Loucy (cell line): ENCODE data around the gene UVSSA.
"Not testable (repeated sequence)": the region's sequence is repeated elsewhere in the genome, so short reads cannot be mapped to it uniquely, and the experiment has no call there.

Experiments
- H2AFZ ChIP-seq: fragments of 200-600 bp; sonication (generic); 2 replicates; pipeline ENCODE4 v1.6.0; 2016; ENCODE audit warnings: antibody characterized with exemption, mild to moderate bottlenecking, low read length, moderate library complexity
- H3F3A ChIP-seq: fragments of 200-600 bp; 2 replicates; pipeline ENCODE4 v1.6.0; 2016; ENCODE audit warnings: antibody characterized with exemption, low read depth, mild to moderate bottlenecking
- H3K27me3 ChIP-seq: fragments of 200-600 bp; sonication (generic); 2 replicates; pipeline ENCODE4 v1.6.1; 2014; ENCODE audit warnings: low read length, mild to moderate bottlenecking; ENCODE audit not compliant: insufficient read depth, poor library complexity, severe bottlenecking
- H3K36me3 ChIP-seq: fragments of 200-600 bp; sonication (generic); 2 replicates; pipeline ENCODE4 v1.6.1; 2016; ENCODE audit warnings: low read length; ENCODE audit not compliant: insufficient read depth
- H3K4me1 ChIP-seq: fragments of 200-600 bp; sonication (generic); 2 replicates; pipeline ENCODE4 v1.5.1; 2014; ENCODE audit warnings: low read length, mild to moderate bottlenecking; ENCODE audit not compliant: insufficient read depth, poor library complexity, severe bottlenecking
- H3K4me2 ChIP-seq: fragments of 200-600 bp; sonication (generic); 2 replicates; pipeline ENCODE4 v1.6.0; 2014; ENCODE audit warnings: antibody characterized with exemption, low read length, low read depth, mild to moderate bottlenecking; ENCODE audit not compliant: poor library complexity, severe bottlenecking
- H3K4me3 ChIP-seq: fragments of 200-600 bp; sonication (generic); 2 replicates; pipeline ENCODE4 v1.5.1; 2014; ENCODE audit warnings: low read length, mild to moderate bottlenecking, mixed read lengths; ENCODE audit not compliant: poor library complexity, severe bottlenecking
- H3K79me2 ChIP-seq: fragments of 200-600 bp; sonication (generic); 2 replicates; pipeline ENCODE4 v1.6.1; 2014; ENCODE audit warnings: low read length; ENCODE audit not compliant: insufficient read depth
- H3K9ac ChIP-seq: fragments of 200-600 bp; sonication (generic); 2 replicates; pipeline ENCODE4 v1.6.0; 2014; ENCODE audit warnings: mild to moderate bottlenecking, low read depth, low read length, moderate library complexity; ENCODE audit not compliant: poor library complexity, severe bottlenecking
- H3K9me2 ChIP-seq: fragments of 200-600 bp; sonication (generic); replicated peaks from 2 replicates; pipeline ENCODE4 v1.6.1; 2016; ENCODE audit warnings: low read depth, low read length, mixed read lengths
- H3K9me3 ChIP-seq: fragments of 200-600 bp; sonication (generic); 2 replicates; pipeline ENCODE4 v1.6.1; 2014; ENCODE audit warnings: mild to moderate bottlenecking, antibody characterized with exemption, low read length, low read depth; ENCODE audit not compliant: insufficient read depth
- H4K20me1 ChIP-seq: fragments of 200-600 bp; sonication (generic); 2 replicates; pipeline ENCODE4 v1.6.0; 2014; ENCODE audit warnings: antibody characterized with exemption, low read length, mild to moderate bottlenecking; ENCODE audit not compliant: insufficient read depth, poor library complexity, severe bottlenecking
- CTCF ChIP-seq: fragments of 200-600 bp; sonication (generic); conservative IDR thresholded peaks from 2 replicates; pipeline ENCODE4 v1.5.1; 2014; ENCODE audit warnings: mild to moderate bottlenecking, antibody characterized with exemption, low read length
- EZH2phosphoT487 ChIP-seq: fragments of 200-600 bp; IDR thresholded peaks from 2 replicates; pipeline ENCODE4 v1.6.1; 2018; ENCODE audit warnings: antibody characterized with exemption, mild to moderate bottlenecking, moderate library complexity, borderline replicate concordance

UVSSA gene

GRCh38 chr4:1384675-1385372 lies 37.8 kb downstream of the UVSSA start:
- no peak overlapping the region for H3K4me2 ChIP-seq
- no peak overlapping the region for H2AFZ ChIP-seq
- no peaks in the 10 kb centered on the region for H3K36me3 ChIP-seq
- no peak overlapping the region for H3K9ac ChIP-seq
- no peaks in the 10 kb centered on the region for H3K9me2 ChIP-seq
- H3F3A ChIP-seq = no peaks in the 10 kb centered on the region
- TF ChIP-seq CTCF (no peak), EZH2phosphoT487 (no peak)
- no peaks in the 10 kb centered on the region for H3K4me1 ChIP-seq
- H3K27me3 ChIP-seq = no peaks in the 10 kb centered on the region
- H4K20me1 ChIP-seq = no peaks in the 10 kb centered on the region
- H3K79me2 ChIP-seq = no peaks in the 10 kb centered on the region
- H3K9me3 ChIP-seq = 0 out of 2 replicates have a peak, but pooled peaks cover 2% of the 10 kb centered on the region
- H3K4me3 ChIP-seq = no peak overlapping the region

- no peaks in the 10 kb centered on the region for H3F3A ChIP-seq
- no peak overlapping the region for H2AFZ ChIP-seq
- no peaks in the 10 kb centered on the region for H3K4me1 ChIP-seq
- H4K20me1 ChIP-seq = no peaks in the 10 kb centered on the region
- no peaks in the 10 kb centered on the region for H3K9me2 ChIP-seq
- no peak overlapping the region for H3K4me3 ChIP-seq
- H3K4me2 ChIP-seq = no peak overlapping the region
- H3K9ac ChIP-seq = no peak overlapping the region
- no peaks in the 10 kb centered on the region for H3K36me3 ChIP-seq
- no peaks in the 10 kb centered on the region for H3K79me2 ChIP-seq
- TF ChIP-seq CTCF (no peak), EZH2phosphoT487 (no peak)
- H3K27me3 ChIP-seq = no peaks in the 10 kb centered on the region
- 0 out of 2 replicates have a peak, but pooled peaks cover 2% of the 10 kb centered on the region for H3K9me3 ChIP-seq
Observed at GRCh38 chr4:1385373-1386340, 38.6 kb downstream of the UVSSA start.

GRCh38 chr4:1393363-1393762 lies 46.4 kb downstream of the UVSSA start:
- H4K20me1 ChIP-seq, H3F3A ChIP-seq, H3K27me3 ChIP-seq, H2AFZ ChIP-seq, H3K4me1 ChIP-seq, H3K79me2 ChIP-seq, H3K9ac ChIP-seq, H3K4me3 ChIP-seq, H3K9me2 ChIP-seq, H3K36me3 ChIP-seq, H3K4me2 ChIP-seq: not testable (repeated sequence)
- H3K9me3 ChIP-seq = peaks cover 10% of the 10 kb centered on the region; the same call in 1 of the 2 replicates
